HepG2 (cell line): Measurements from ENCODE around the gene ODC1. TPM values are rescaled to one million over a fixed set of nuclear protein-coding genes. Genes with fewer than 3 reads are reported as not detected.
A peak's percentile ranks its signal among the peaks of the same experiment; 100 is the strongest.

Source experiments
- ATF6 ChIP-seq: sonication (generic); formaldehyde crosslinking; conservative IDR thresholded peaks from 2 replicates; pipeline ENCODE4 v1.4.0; 2020; ENCODE audit warnings: missing genetic modification reagents
- FOSL1 ChIP-seq: sonication (generic); formaldehyde crosslinking; IDR thresholded peaks from 2 replicates; pipeline ENCODE4 v1.9.0; 2021; ENCODE audit warnings: missing genetic modification reagents, borderline replicate concordance
- SRSF1 ChIP-seq: fragments of 200-400 bp; formaldehyde crosslinking; optimal IDR thresholded peaks from 2 replicates; pipeline ENCODE3; 2017; ENCODE audit warnings: mild to moderate bottlenecking, low read depth, low read length, moderate library complexity
- ZFP36 ChIP-seq: fragments of 150-350 bp; IDR thresholded peaks from 2 replicates; pipeline ENCODE4 v1.6.1; 2018; ENCODE audit warnings: borderline replicate concordance, low read length, low read depth; ENCODE audit not compliant: partially characterized antibody
- ZNF232 ChIP-seq: sonication (generic); formaldehyde crosslinking; IDR thresholded peaks from 2 replicates; pipeline ENCODE4 v1.4.0; 2020; ENCODE audit warnings: missing genetic modification reagents, borderline replicate concordance
- ZNF318 ChIP-seq: sonication (generic); formaldehyde crosslinking; IDR thresholded peaks from 2 replicates; pipeline ENCODE4 v1.4.0; 2020; ENCODE audit warnings: mild to moderate bottlenecking, missing genetic modification reagents
- ZNF614 ChIP-seq: IDR thresholded peaks from 2 replicates; pipeline ENCODE4 v1.6.1; 2018; ENCODE audit warnings: missing biosample characterization, missing genetic modification reagents, inconsistent platforms, borderline replicate concordance
- ZNF710 ChIP-seq: sonication (generic); formaldehyde crosslinking; IDR thresholded peaks from 2 replicates; pipeline ENCODE4 v1.5.0; 2020; ENCODE audit warnings: mild to moderate bottlenecking, missing genetic modification reagents, borderline replicate concordance
- polyA plus RNA-seq, 8 experiments: library from polyadenylated mRNA; depleted of rRNA in 3 of 8; stranded (reverse) in 7 of 8; unstranded in 1 of 8; fragments of >200 nt; fragmentation: Illumina TruSeq in 4 of 8; extraction: Trizol in 4 of 8; gene quantifications; 2 replicates each; pipeline versions ENCODE4 v1.2.1 to v1.2.3, GENCODE V29; 2011 to 2016; ENCODE audit warnings: low read depth in 4 of 8, missing spikeins in 1 of 8, mixed read lengths in 1 of 8; ENCODE audit not compliant: insufficient read depth in 1 of 8
- total RNA-seq, 5 experiments: library from RNA; depleted of rRNA; stranded (reverse); fragments of >200 nt; fragmentation: Illumina TruSeq; extraction: Trizol; gene quantifications; 2 replicates each; pipeline ENCODE4 v1.2.3, GENCODE V29; 2016; ENCODE audit warnings: low read depth in 1 of 5
- TF ChIP-seq, protein P1 (sequence below), 2 experiments: sonication (generic) in 1 of 2; formaldehyde crosslinking in 1 of 2; IDR thresholded peaks; 2 replicates each; pipeline versions ENCODE4 v1.4.0 to v1.6.1; 2016 to 2020; ENCODE audit warnings: borderline replicate concordance in 1 of 2, low read depth in 1 of 2, mild to moderate bottlenecking in 1 of 2, missing genetic modification reagents in 1 of 2

Gene ODC1
- total and polyA plus RNA-seq, 2 of the 13 experiments (the other 11 are each of a cell fraction or from before 2014, with no cell fraction given) = 142 to 371 TPM

DNA sequence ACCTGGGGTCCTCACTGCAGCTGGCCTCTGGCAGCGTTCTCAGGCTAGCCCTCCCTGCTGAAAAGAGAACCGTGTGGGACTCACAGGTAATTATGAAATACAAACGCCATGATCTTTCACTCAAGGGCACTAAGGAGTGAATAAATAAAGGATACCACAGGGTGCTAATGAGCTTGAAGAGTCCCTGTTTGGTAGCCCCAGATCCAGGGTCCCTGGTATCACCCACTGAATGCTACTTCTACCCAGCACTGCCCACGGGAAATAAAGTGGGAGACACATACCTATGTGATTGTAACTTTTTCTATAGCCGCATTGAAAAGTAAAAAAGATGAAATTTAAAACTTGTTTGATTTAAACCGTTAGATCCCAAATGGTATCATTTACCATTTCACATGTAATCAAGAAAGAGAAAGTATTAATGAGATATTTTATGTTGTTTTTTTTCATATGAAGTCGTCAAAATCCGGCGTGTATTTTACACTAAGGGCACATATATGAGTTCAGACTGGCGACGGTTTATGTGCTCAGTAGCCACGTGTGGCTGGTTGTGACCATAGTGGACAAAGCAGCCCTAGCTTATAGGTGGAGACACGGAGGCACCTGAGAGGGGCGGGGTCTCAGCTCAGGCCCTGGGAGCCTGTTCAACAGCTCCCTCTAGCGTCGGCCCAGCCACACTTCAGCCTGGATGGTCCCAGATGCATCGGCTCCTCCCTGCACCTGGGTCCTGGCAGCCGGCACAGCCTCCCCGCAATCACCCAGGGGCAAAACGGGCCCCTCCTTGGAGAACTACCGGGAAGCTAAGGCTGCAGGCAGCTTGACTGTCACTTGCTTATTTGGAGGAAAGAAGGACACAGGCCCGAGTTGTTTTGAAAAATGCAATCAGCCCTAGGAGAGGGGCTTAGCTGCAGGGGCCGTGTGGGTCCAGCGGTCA, 39.2 kb downstream of the ODC1 start (continued):
- TF ChIP-seq ATF6 (CRISPR knock-in tag) (peak; percentile 92; the same call in 1 of the 2 replicates), FOSL1 (CRISPR knock-in tag) (no peak), ZNF232 (CRISPR knock-in tag) (no peak), ZNF710 (CRISPR knock-in tag) (no peak), ZNF318 (CRISPR knock-in tag) (0 out of 2 replicates have a peak, but pooled peaks have one; percentile 5), ZNF614 (peak; percentile 73; the same call in 1 of the 2 replicates), ZFP36 (no peak), SRSF1 (no peak)
- TF ChIP-seq, protein P1, sequence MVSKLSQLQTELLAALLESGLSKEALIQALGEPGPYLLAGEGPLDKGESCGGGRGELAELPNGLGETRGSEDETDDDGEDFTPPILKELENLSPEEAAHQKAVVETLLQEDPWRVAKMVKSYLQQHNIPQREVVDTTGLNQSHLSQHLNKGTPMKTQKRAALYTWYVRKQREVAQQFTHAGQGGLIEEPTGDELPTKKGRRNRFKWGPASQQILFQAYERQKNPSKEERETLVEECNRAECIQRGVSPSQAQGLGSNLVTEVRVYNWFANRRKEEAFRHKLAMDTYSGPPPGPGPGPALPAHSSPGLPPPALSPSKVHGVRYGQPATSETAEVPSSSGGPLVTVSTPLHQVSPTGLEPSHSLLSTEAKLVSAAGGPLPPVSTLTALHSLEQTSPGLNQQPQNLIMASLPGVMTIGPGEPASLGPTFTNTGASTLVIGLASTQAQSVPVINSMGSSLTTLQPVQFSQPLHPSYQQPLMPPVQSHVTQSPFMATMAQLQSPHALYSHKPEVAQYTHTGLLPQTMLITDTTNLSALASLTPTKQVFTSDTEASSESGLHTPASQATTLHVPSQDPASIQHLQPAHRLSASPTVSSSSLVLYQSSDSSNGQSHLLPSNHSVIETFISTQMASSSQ (IDR thresholded peaks at IDR 0.05; ENCODE audit: low read depth) = no peak
- TF ChIP-seq, protein P1 (CRISPR knock-in tag; IDR thresholded peaks at IDR 0.05; ENCODE audit: borderline replicate concordance) = no peak
